ENCODE data around the gene SLC17A5. TPM values are rescaled to one million over a fixed set of nuclear protein-coding genes. Genes with fewer than 3 reads are reported as not detected.

Gene SLC17A5
- total RNA-seq, 1 experiment from 2014 or later = 21.3 TPM

DNA sequence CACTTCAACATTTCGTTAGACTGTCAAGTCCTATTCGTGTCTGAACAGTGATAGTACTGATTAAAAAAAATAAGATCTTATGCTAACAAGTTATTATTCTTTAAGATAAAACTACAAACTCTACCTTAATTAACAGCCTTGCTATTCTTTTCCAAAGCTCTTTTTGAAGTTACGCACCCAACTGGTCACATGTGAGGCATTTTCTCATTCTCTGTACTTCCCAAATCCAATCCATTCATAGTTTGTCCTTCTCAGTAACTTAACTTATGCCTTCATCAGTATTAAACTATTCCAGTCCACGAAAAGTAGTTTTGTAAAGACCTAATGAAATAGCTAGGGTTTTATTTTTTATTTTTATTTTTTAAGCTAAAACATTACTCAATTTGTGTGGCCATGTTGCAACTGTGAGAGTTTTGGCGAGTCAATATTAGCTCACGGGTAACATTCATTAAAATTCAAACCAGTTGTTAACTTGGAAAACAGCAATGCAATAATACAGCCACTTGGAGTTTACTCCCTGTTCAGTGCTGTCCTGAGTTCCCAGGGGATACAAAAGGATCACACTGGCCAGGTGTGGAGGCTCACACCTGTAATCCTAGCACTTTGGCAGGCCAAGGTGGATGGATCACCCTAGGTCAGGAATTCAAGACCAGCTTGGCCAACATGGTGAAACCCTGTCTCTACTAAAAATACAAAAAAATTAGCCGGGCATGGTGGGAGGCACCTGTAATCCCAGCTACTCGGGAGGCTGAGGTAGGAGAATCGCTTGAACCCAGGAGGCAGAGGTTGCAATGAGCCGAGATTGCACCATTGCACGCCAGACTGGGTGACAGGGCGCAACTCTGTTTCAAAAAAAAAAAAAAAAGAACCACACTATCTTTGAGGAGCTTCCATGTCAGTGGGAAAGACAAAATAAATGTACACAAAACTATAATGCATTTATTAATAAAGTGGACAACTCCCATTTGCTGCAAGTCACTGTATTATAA is 105.0 kb downstream of the SLC17A5 start:
- intact Hi-C loops (cut with micrococcal nuclease; ENCODE audit: unreplicated experiment) = no loop called here
- CTCF ChIA-PET = interaction anchor here (0.7 to 1.2 kb wide), 3 partner anchors 16 to 31 kb away, joined by 3 to 8 read pairs (median 4); no protein-coding TSS in a partner anchor
- BruUV-seq (replicated peaks) = no TSS peak

DNA sequence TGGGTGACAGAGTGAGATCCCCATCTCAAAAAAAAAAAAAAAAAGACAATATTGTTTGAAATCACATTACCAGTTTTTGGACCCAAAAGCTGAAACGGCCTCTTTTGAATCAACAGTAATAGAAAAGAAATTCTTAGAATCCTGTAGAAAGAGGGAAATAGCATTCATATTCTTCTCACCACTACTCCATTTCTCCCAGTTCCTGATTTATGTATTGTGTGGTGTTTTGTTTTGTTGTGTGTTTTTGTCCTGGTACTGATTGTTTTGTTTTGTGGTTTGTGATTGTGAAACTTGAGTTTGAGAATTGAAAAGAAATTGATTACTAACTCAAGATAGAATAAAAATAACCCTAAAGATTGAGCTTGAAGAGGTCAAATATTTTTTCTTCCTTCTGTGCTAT is 106.8 kb downstream of the SLC17A5 start:
- H3K4me1 Mint-ChIP-seq (ENCODE audit: low read depth, unreplicated experiment) = no peaks in the 10 kb centered on the region
- H3K27me3 Mint-ChIP-seq (ENCODE audit: unreplicated experiment) = no peaks in the 10 kb centered on the region
- no peak overlapping the region for H3K27ac Mint-ChIP-seq (ENCODE audit: unreplicated experiment)
- no peak overlapping the region for H3K4me3 Mint-ChIP-seq (ENCODE audit: low read depth, unreplicated experiment)
- no TSS peak for BruUV-seq (replicated peaks)
- intact Hi-C loops (cut with micrococcal nuclease; ENCODE audit: unreplicated experiment) = no loop called here
- no peaks in the 10 kb centered on the region for H3K9me3 Mint-ChIP-seq (ENCODE audit: low read depth, unreplicated experiment)
- H3K36me3 Mint-ChIP-seq (ENCODE audit: insufficient read depth, unreplicated experiment) = no peaks in the 10 kb centered on the region
- CTCF ChIA-PET = interaction anchor here (0.7 to 1.2 kb wide), 2 partner anchors 59 to 588 kb away, joined by 3 to 4 read pairs; no protein-coding TSS in a partner anchor
- no peak for DNase-seq
- TF ChIP-seq, protein P1, sequence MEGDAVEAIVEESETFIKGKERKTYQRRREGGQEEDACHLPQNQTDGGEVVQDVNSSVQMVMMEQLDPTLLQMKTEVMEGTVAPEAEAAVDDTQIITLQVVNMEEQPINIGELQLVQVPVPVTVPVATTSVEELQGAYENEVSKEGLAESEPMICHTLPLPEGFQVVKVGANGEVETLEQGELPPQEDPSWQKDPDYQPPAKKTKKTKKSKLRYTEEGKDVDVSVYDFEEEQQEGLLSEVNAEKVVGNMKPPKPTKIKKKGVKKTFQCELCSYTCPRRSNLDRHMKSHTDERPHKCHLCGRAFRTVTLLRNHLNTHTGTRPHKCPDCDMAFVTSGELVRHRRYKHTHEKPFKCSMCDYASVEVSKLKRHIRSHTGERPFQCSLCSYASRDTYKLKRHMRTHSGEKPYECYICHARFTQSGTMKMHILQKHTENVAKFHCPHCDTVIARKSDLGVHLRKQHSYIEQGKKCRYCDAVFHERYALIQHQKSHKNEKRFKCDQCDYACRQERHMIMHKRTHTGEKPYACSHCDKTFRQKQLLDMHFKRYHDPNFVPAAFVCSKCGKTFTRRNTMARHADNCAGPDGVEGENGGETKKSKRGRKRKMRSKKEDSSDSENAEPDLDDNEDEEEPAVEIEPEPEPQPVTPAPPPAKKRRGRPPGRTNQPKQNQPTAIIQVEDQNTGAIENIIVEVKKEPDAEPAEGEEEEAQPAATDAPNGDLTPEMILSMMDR (IDR thresholded peaks at IDR 0.05; ENCODE audit: unreplicated experiment) = no peak

More for the DNA sequence above, 105.0 kb downstream of the SLC17A5 start:
- Mint-ChIP-seq H3K9me3 (ENCODE audit: low read depth, unreplicated experiment) (no peaks in the 10 kb centered on the region), H3K4me3 (ENCODE audit: low read depth, unreplicated experiment) (no peak overlapping the region), H3K36me3 (ENCODE audit: insufficient read depth, unreplicated experiment) (no peaks in the 10 kb centered on the region), H3K4me1 (ENCODE audit: low read depth, unreplicated experiment) (no peaks in the 10 kb centered on the region), H3K27ac (ENCODE audit: unreplicated experiment) (no peak overlapping the region), H3K27me3 (ENCODE audit: unreplicated experiment) (no peaks in the 10 kb centered on the region)
- TF ChIP-seq, protein P1 (IDR thresholded peaks at IDR 0.05; ENCODE audit: unreplicated experiment) = no peak
- DNase-seq = no peak

Other genes with a start within 250 kb of the SLC17A5 start
- 31.2 and 35.0 TPM in 2 replicates for gene CGAS, start 201.7 kb downstream of the SLC17A5 start, total RNA-seq (2022)
- 31.6 and 35.6 TPM in 2 replicates for gene MTO1, start 192.3 kb downstream of the SLC17A5 start, total RNA-seq (2022)
- gene EEF1A1, start 133.0 kb downstream of the SLC17A5 start, total RNA-seq (2022) = 5,799 and 7,052 TPM in 2 replicates
- gene CD109, start 42.2 kb upstream of the SLC17A5 start, total RNA-seq (2022) = 1.9 and 3.6 TPM in 2 replicates